Activated T-helper 1 cell treated with Interleukin-2 at 50 U/mL for 16 hours (primary cell): ENCODE results near the gene PRSS23.
"Not testable (repeated sequence)": the region's sequence is repeated elsewhere in the genome, so short reads cannot be mapped to it uniquely, and the experiment has no call there.

Source experiments
- DNase-seq: peaks from one replicate; pipeline ENCODE4 v3.0.0-alpha.2; 2020; ENCODE audit warnings: low read depth

PRSS23 gene

DNA sequence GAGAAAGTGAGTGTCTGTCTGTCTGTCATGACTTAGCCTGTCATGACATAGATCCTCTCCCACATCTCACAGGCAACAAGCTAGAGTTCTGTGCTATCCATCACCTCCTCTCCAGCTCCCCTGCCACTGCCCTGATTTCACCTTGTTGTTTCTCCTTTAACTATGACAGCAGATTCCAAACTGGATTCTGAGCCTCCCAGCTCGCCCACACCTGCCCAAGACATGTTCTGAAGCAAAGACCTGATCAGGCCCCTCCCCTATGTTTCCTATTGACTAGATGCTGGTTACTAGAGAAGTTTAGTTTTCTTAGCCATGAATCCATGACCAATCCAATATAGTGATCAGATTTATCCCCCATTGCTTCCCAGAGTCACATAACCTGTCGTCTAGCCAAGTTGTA lies 15.4 kb downstream of the PRSS23 start:
- DNase-seq = no peak

DNA sequence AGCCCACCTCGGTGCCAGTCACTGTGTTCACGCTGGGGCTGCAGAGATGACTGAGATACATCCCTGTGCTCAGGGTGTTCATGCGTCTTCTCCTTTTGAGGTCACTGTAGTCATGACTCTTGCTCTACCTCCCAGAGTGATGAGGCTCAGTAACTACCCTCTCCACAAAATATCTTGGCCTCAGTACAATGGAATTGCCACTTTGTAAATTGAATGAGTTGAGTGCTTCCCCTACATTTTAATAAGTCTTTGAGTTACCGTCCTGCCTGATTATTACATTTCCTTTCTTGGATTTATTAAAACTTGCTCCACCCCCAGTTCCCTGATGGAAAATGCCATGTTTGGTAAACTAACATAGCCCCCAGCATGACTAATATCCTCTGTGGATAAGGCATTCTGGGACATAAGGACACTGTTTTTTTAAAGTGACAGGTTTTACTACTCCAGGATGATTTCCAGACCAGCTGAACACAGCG lies 15.9 kb downstream of the PRSS23 start:
- no peak for DNase-seq

DNA sequence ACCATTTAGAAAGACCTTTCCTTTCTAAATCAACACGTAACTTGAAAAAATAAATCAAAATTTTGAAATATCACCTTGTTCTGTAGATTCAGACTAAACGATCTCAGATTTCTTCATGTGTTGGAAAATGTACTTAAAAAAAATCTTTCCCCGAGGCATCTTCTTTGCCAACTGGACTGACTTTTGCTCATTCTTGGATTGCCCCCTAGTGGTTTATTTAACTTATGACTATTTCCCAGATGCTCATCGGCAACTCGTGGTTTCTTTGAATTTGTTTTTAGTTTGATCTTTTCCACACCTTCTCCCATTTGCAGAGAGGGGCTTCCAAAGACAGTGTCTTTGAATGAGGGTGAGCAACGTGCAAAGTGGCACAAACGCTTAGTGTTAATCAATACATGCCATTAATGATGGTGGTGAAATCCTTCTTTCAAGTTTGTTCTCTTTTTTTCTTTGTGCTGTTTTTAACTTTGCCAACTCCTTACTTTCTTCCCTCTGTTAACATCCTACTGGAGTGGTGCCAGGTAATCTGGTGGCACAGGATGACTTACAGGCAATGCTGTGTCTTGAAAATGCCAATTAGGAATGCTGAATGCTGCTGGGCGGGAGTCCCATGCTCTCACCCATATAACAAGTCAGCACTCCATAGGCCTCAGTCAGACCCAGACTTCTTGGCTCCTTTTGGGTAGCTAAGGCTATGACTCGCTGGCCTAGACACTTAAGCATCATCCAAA lies 18.3 kb downstream of the PRSS23 start:
- DNase-seq = no peak

DNA sequence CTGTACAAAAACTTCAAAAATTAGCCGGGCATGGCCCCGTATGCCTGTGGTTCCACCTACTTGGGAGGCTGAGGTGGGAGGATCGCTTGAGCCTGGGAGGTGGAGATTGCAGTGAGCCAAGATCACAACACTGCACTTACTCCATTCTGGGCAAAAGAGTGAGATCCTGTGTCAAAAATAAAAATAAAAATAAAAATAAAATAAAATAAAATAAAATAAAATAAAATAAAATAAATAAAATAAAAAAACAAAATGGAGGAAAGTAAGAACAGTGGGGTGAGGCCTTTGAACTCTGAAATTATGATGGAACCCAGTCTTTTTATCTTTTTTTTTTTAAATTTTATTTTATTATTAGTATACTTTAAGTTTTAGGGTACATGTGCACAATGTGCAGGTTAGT lies 23.8 kb downstream of the PRSS23 start:
- DNase-seq = not testable (repeated sequence)

DNA sequence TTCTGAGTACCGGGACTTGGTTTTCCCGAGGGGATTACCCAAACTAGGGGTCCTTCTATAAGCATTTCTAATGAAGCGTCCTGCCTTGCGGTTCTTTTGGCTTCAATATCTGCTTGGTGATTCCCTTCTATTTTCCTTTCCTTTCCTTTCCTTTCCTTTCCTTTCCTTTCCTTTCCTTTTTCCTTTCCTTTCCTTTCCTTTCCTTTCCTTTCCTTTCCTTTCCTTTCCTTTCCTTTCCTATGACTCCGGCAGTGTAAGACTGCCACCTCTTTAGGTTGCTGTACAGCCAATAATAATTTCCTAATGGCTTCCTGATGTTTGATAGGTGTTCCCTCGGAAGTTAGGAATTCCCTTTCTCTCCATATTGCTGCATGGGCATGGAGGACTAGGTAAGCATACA lies 34.0 kb downstream of the PRSS23 start:
- not testable (repeated sequence) for DNase-seq

DNA sequence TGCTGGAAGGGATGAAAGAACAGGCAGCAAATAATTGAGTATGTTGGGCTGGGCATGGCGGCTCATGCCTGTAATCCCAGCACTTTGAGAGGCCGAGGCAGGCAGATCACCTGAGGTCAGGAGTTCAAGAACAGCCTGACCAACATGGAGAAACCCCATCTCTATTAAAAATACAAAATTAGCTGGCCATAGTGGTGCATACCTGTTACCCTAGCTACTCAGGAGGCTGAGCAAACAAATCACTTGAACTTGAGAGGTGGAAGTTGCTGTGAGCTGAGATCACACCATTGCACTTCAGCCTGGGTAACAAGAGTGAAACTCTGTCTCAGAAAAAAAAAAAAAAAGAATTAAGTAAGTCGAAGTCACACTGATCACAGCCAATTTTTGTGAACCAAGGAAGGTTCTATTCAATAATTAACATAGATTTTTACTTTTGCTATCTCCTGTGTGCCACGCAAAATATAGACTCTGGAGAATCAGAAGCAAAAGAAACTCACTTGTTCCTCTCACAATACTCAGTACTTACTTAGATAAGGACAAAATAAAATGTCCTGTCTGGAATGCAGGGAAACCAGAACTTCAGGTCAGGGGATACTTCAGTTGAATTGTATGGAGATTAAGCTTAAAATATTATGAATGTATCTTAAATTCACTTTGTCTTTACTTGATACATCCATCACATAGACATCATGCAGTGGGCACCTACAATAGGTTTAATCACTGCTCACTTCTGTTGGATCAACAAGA lies 44.6 kb downstream of the PRSS23 start:
- not testable (repeated sequence) for DNase-seq

DNA sequence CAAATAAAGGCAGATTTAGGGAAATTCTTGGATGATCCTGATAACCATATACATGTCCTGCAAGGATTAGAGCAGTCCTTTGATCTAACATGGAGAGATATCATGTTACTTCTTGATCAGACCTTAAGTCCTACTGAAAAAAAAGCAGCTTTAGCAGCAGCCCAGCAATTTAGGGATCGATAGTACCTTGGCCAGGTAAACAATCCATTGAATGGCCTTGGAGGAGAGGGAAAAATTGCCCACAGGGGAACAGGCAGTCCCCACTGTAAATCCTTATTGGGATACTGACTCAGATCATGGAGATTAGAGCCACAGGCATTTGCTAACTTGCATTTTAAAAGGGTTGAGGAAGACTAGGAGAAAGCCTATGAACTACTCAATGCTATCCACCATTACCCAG lies 47.8 kb downstream of the PRSS23 start:
- no peak for DNase-seq

DNA sequence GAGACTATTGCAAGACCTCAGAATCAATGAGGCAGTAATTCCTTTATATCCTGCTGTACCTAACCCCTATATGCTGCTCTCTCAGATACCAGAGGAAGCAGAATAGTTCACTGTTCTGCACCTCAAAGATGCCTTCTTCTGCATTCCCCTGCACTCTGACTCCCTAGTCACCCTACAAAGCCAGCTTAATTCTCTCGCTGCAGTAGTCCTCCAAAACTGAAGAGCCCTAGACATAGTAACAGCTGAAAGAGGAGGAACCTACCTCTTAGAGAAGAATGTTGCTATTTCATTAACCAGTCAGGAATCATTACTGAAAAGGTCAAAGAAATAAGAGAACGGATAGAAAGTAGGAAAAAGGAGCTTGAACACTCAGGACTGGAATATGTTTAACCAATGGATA lies 49.3 kb downstream of the PRSS23 start:
- DNase-seq = no peak
